Stimulated activated CD4-positive, alpha-beta T cell treated with anti-CD3 and anti-CD28 coated beads, Interleukin-12 subunit alpha, Interleukin-12 subunit beta, amount 100 ng/mL, for 24 hours (primary cell): Measurements from ENCODE around the gene CDH10.

Source experiments
- DNase-seq, 2 experiments: peaks; one replicate each; pipeline ENCODE4 v3.0.0-alpha.2; 2020; ENCODE audit warnings: low read depth in 2 of 2

Gene CDH10

GRCh38 chr5:24644761-24645160, at the start of gene CDH10:
Gene CDH10 (minus strand): TSS chr5:24644978. CDS start chr5:24593490, 51,488 bp downstream.
- DNase-seq: no peak

- DNase-seq: no peak
These were observed 48.8 kb upstream of the CDH10 start for GRCh38 chr5:24693609-24694008.

GRCh38 chr5:24691074-24691473, 46.3 kb upstream of the CDH10 start:
- no peak for DNase-seq

- DNase-seq: no peak
These were observed 36.3 kb upstream of the CDH10 start for GRCh38 chr5:24681106-24681505.

DNA sequence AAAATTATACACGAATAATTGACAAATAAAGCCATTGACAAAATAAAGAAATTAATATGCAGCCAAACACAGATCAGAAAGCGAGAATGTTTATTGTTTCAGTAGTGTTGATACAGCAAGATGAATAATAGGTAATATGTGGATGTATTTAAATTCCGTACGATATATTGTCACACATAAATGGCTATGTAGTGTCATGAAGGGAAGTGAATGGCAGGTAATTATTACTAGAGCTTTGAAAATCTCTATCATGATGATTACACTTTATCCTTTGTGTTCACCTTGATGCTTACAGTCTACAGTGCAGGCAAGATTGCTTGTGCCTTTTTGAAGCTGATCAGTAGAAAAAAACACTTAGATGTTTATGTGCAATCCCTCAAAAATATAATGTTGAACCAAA, 23.3 kb upstream of the CDH10 start:
- no peak for DNase-seq

GRCh38 chr5:24649531-24649930, 4.8 kb upstream of the CDH10 start:
- no peak for DNase-seq

GRCh38 chr5:24646915-24647314, 2.1 kb upstream of the CDH10 start:
- DNase-seq: no peak

GRCh38 chr5:24645483-24645882, 705 bp upstream of the CDH10 start:
- DNase-seq: no peak

DNA sequence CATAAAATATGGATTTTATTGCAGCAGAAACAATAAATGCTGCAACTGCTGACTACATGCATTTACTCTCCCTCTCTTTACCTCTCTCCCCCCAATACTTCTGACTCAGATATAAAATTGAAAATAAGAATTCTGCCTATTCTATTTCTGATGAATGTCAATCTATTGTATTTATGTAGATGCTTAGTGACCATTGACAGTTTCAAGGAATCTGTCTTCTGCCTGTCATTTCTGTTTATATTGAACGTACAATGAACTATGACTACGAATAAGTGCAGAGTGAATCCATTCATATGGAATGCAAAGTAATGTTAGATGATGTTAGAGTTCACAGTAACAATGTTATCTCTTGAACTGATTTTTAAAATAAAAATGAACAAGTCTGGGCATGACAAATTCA, 898 bp downstream of the CDH10 start:
- no peak for DNase-seq

- no peak for DNase-seq
These were observed 1.6 kb downstream of the CDH10 start for GRCh38 chr5:24643156-24643555.

DNA sequence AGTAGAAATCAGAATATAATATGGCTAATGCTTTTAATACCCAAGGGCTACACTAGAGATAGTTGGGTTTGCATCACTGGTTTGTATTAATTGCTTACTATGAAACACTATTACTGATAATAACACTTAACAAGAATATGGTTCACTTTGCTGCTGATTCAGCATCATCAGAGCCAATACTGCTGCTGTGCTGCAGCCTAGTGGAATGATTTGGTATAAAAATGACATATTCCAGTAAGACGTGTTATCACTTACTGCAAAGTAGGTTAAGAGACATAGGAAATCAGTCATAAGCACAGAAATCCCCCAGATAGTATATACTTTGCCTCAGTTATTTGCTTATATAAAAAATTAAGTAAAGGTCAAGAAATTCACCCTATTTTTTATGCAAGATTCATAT, 2.8 kb downstream of the CDH10 start:
- no peak for DNase-seq

DNA sequence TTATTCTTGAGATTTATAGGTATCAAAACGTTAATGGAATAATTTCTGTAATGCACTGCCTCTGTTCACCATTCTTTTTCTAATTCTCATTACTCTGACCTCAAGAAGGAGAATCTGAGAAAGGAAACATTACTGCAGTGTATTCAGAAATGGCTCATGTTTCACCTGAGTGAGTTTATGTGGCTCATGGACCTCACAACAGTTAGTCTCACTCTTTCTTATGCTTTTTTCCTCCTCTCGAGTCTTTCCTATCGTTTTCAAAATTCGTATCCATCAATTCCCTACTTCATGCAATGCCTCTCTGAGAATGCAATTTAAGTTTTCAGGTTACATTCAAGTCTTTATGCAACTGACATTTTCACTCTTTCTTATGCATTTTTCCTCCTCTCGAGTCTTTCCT, 9.6 kb downstream of the CDH10 start:
- no peak for DNase-seq

DNA sequence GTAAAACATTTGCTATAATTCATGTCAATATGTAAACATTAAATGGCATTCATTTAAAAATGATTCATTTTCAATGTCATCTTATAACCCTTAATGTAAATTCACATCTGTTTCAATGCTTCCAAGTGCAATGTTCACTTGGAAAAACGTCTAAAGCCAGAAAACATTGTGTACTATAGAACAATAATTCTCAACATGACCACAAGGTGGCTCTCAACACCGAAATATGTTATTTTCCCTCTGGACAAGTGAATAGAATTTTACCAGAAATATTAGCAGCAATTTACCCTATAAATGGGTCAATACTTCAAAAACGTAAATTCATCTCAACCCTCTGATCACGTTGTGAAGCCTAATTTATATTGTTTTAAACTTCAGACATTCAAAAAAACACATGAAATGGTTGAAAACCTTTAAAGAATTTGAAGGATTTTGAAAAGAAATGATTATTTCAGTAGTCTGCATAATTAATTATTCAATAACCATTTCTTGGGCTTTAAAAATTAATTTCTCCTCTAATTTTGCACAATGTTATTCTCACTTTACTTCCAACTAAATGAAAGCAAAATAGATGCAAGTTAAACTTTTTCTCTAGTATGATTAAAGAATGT, 11.0 kb downstream of the CDH10 start:
- no peak for DNase-seq

GRCh38 chr5:24632353-24632752, 12.4 kb downstream of the CDH10 start:
- no peak for DNase-seq

- DNase-seq: no peak
These were observed 13.9 kb downstream of the CDH10 start for GRCh38 chr5:24630918-24631317.

GRCh38 chr5:24629798-24630197, 15.0 kb downstream of the CDH10 start:
- DNase-seq: no peak

GRCh38 chr5:24624872-24625271, 19.9 kb downstream of the CDH10 start:
- no peak for DNase-seq

- DNase-seq: no peak
These were observed 21.2 kb downstream of the CDH10 start for GRCh38 chr5:24623624-24624023.

DNA sequence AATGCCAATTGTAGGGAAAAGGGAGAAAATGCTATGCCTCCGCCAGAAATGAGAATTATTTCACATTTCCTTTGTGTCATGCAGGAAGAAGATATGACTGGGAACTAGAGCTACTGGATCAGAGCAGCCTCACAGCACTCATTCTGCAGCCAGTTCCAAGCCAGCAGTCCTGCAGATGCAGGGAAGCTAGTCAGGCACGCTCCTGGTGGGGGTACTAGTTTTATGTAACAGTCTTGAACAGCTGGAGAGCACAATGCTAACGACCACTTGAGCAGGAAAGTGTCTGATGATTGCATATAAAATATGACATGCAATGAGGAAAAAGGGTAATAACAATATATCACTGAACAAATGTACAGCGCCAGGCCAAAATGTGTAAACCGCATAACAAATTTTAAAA, 21.7 kb downstream of the CDH10 start:
- DNase-seq: no peak

DNA sequence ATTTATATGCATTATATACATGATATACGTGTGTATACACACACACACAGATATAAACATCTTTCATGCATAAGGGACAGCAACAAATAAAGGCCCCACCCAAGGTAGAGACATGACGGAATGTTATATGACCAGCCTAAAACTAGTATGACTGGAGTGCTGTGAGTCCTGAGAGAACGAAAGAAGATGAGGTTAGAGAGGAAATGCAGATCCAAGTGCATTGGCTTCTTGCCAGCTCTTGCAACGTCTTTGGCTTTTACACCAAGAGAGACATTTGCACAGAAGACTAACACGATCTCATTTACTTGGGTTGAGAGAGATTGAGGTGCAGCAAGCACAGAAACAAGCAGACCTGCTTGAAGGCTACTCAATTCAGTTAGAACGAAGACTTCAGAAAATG, 23.0 kb downstream of the CDH10 start:
- DNase-seq: no peak

- no peak for DNase-seq
These were observed 28.2 kb downstream of the CDH10 start for GRCh38 chr5:24616566-24616965.

GRCh38 chr5:24615159-24615558, 29.6 kb downstream of the CDH10 start:
- DNase-seq: no peak

DNA sequence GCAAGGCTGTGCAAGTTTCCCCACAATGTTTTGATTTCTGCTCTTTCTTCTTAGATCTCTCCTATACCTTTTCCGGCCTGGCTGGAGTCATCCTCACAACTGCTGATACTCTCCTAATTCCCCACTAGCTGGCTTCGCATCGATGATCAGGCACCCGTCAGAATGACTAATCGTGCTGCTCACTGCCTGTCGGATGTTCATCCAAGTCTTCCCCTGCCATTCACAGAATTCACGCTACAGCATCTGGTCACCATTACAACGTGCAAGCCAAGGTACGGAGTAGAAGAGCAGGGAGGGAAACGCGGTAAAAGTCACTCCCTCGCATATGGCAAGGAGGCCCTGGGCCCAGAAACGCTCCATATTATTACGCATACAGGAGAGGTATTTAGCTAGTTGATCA, 35.1 kb downstream of the CDH10 start:
- DNase-seq: no peak

DNA sequence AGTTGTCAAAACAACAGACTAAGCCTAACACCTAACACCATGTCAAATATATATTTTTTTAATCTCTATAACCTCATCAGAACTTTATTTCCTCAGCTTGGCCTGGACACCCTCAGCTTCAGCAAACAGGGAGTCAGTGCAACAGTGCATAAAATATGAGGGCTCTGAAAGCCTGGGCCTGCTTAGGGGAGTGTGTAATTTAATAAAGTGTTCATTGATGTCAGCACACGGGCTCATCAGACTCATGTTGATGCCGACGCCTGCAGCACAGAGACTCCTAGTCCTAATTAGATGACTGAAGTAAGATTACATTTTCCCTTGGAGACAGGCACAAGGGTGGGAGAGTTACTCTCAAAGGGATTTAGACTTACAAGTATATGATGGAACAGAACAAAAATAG, 37.8 kb downstream of the CDH10 start:
- no peak for DNase-seq
